ENCODE data around the gene KPNA1.

The KPNA1 gene

GRCh38 chr3:122382888-122383666, 131.7 kb downstream of the KPNA1 start, which contains the start of gene MIX23:
Gene MIX23, minus strand, starts transcription at chr3:122383231. Its CDS starts 7 bp downstream, at chr3:122383224.
- peak; percentile 69 for DNase-seq (ENCODE audit: low read depth)

GRCh38 chr3:122377975-122378374, 136.8 kb downstream of the KPNA1 start:
- DNase-seq (ENCODE audit: low read depth): no peak

- DNase-seq (ENCODE audit: low read depth): no peak
These were observed 140.7 kb downstream of the KPNA1 start for GRCh38 chr3:122374034-122374433.

Data from activated T-cell treated with anti-CD3 and anti-CD28 coated beads for 1 hour (primary cell).